ENCODE results near the gene FSTL3. TPM values are rescaled to one million over a fixed set of nuclear protein-coding genes. Genes with fewer than 3 reads are reported as not detected.

FSTL3 gene
- total RNA-seq, 1 experiment from 2014 or later = 29.1 TPM

- DNase-seq (ENCODE audit: low read depth, low spot score) = no peak
- BruUV-seq (replicated peaks) = no TSS peak
- TF ChIP-seq EZH2phosphoT487 (IDR thresholded peaks at IDR 0.05; ENCODE audit: borderline replicate concordance) = no peak
Measured at GRCh38 chr19:642767-643727, 33.1 kb upstream of the FSTL3 start.

GRCh38 chr19:643736-644135 is 32.5 kb upstream of the FSTL3 start:
- ChIA-PET CTCF (no interaction called here), RAD21 (ENCODE audit: low non-redundant PET in 1 of 2, low total read pairs in 2 of 2, uncharacterized antibody in 2 of 2, unreplicated experiment in 2 of 2) (no interaction called here), POLR2A (no interaction called here)
- Histone ChIP-seq H3K27ac (ENCODE audit: low read depth, low read length) (no peak overlapping the region), H3K4me2 (ENCODE audit: low read length) (no peak overlapping the region), H3K9ac (ENCODE audit: low read length) (no peak overlapping the region), H3K36me3 (ENCODE audit: control insufficient read depth in 1 of 2, insufficient read depth in 2 of 2, low read length in 2 of 2) (peaks cover 3 to 10% of the 10 kb centered on the region in 2 experiments; a peak in 2 of 4 replicates), H2AFZ (ENCODE audit: low read depth, low read length, poor library complexity, severe bottlenecking) (no peak overlapping the region), H3K27me3 (ENCODE audit: insufficient read depth, low read length) (no peaks in the 10 kb centered on the region), H3K9me2 (ENCODE audit: insufficient read depth) (no peaks in the 10 kb centered on the region), H4K20me1 (ENCODE audit: insufficient read depth) (no peaks in the 10 kb centered on the region), H3K4me1 (ENCODE audit: control insufficient read depth in 1 of 2, insufficient read depth in 2 of 2, low read length in 2 of 2) (peaks cover 2 to 15% of the 10 kb centered on the region in 2 experiments; a peak in 3 of 4 replicates), H3K9me3 (ENCODE audit: control insufficient read depth in 1 of 2, insufficient read depth in 1 of 2, low read depth in 1 of 2, low read length in 2 of 2) (no peaks in the 10 kb centered on the region), H3K79me2 (ENCODE audit: insufficient read depth, low read length) (no peaks in the 10 kb centered on the region), H3K4me3 (replicated peaks in 1 of 2; ENCODE audit: low read depth in 1 of 2, low read length in 2 of 2) (no peak overlapping the region)
- DNase-seq (ENCODE audit: low read depth, low spot score) (no peak), ATAC-seq (no peak)
- BruUV-seq (replicated peaks) = no TSS peak
- intact Hi-C loops (cut with micrococcal nuclease) = no loop called here
- TF ChIP-seq SP1 (IDR thresholded peaks at IDR 0.05; ENCODE audit: low read depth) (no peak), YY1 (IDR thresholded peaks at IDR 0.05; ENCODE audit: extremely low read depth, insufficient replicate concordance, low read depth, low read length) (no peak), EGR1 (IDR thresholded peaks at IDR 0.05; ENCODE audit: low read depth) (no peak), CEBPB (IDR thresholded peaks at IDR 0.05; ENCODE audit: low read depth) (no peak), EZH2 (IDR thresholded peaks at IDR 0.05) (no peak), POLR2A (IDR thresholded peaks at IDR 0.05; ENCODE audit: borderline replicate concordance, extremely low read depth, insufficient read depth, insufficient read length) (no peak), POLR2AphosphoS5 (IDR thresholded peaks at IDR 0.05; ENCODE audit: low read depth, low read length) (no peak)
- TF ChIP-seq, protein P1, sequence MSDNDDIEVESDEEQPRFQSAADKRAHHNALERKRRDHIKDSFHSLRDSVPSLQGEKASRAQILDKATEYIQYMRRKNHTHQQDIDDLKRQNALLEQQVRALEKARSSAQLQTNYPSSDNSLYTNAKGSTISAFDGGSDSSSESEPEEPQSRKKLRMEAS (IDR thresholded peaks at IDR 0.05) = no peak
- TF ChIP-seq, protein P2, sequence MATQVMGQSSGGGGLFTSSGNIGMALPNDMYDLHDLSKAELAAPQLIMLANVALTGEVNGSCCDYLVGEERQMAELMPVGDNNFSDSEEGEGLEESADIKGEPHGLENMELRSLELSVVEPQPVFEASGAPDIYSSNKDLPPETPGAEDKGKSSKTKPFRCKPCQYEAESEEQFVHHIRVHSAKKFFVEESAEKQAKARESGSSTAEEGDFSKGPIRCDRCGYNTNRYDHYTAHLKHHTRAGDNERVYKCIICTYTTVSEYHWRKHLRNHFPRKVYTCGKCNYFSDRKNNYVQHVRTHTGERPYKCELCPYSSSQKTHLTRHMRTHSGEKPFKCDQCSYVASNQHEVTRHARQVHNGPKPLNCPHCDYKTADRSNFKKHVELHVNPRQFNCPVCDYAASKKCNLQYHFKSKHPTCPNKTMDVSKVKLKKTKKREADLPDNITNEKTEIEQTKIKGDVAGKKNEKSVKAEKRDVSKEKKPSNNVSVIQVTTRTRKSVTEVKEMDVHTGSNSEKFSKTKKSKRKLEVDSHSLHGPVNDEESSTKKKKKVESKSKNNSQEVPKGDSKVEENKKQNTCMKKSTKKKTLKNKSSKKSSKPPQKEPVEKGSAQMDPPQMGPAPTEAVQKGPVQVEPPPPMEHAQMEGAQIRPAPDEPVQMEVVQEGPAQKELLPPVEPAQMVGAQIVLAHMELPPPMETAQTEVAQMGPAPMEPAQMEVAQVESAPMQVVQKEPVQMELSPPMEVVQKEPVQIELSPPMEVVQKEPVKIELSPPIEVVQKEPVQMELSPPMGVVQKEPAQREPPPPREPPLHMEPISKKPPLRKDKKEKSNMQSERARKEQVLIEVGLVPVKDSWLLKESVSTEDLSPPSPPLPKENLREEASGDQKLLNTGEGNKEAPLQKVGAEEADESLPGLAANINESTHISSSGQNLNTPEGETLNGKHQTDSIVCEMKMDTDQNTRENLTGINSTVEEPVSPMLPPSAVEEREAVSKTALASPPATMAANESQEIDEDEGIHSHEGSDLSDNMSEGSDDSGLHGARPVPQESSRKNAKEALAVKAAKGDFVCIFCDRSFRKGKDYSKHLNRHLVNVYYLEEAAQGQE (IDR thresholded peaks at IDR 0.05; ENCODE audit: low read depth) = no peak

More at GRCh38 chr19:642767-643727, 33.1 kb upstream of the FSTL3 start:
- Histone ChIP-seq H3K9ac (ENCODE audit: low read length) (no peak overlapping the region), H3K27me3 (ENCODE audit: insufficient read depth, low read length) (no peaks in the 10 kb centered on the region), H4K20me1 (ENCODE audit: insufficient read depth) (no peaks in the 10 kb centered on the region), H3K27ac (ENCODE audit: low read depth, low read length) (no peak overlapping the region), H2AFZ (ENCODE audit: low read depth, low read length, poor library complexity, severe bottlenecking) (no peak overlapping the region), H3K9me3 (ENCODE audit: control insufficient read depth in 1 of 2, insufficient read depth in 1 of 2, low read depth in 1 of 2, low read length in 2 of 2) (no peaks in the 10 kb centered on the region), H3K4me2 (ENCODE audit: low read length) (no peak overlapping the region), H3K36me3 (ENCODE audit: control insufficient read depth in 1 of 2, insufficient read depth in 2 of 2, low read length in 2 of 2) (peaks cover 2 to 10% of the 10 kb centered on the region in 2 experiments; a peak in 2 of 4 replicates), H3K9me2 (ENCODE audit: insufficient read depth) (no peaks in the 10 kb centered on the region), H3K79me2 (ENCODE audit: insufficient read depth, low read length) (no peaks in the 10 kb centered on the region), H3K4me1 (ENCODE audit: control insufficient read depth in 1 of 2, insufficient read depth in 2 of 2, low read length in 2 of 2) (peaks cover 2 to 18% of the 10 kb centered on the region in 2 experiments; a peak in 3 of 4 replicates), H3K4me3 (replicated peaks in 1 of 2; ENCODE audit: low read depth in 1 of 2, low read length in 2 of 2) (no peak overlapping the region)
- intact Hi-C loops (cut with micrococcal nuclease) = no loop called here
- CTCF ChIA-PET = no interaction called here
- RAD21 ChIA-PET (ENCODE audit: low non-redundant PET in 1 of 2, low total read pairs in 2 of 2, uncharacterized antibody in 2 of 2, unreplicated experiment in 2 of 2) = no interaction called here
- POLR2A ChIA-PET = no interaction called here
- no peak for ATAC-seq
